Hepatocyte (in vitro differentiated cells): Measurements from ENCODE around the gene EXOSC6.

ENCODE experiments used
- EZH2 ChIP-seq: fragments of 200-600 bp; sonication (generic); IDR thresholded peaks from 2 replicates; pipeline ENCODE4 v1.6.1; 2016; ENCODE audit warnings: antibody characterized with exemption, mild to moderate bottlenecking, borderline replicate concordance
- EZH2phosphoT487 ChIP-seq: fragments of 200-600 bp; sonication (generic); IDR thresholded peaks from one replicate; pipeline ENCODE4 v1.6.1; 2018; ENCODE audit warnings: antibody characterized with exemption, mild to moderate bottlenecking, low read depth, moderate library complexity; ENCODE audit not compliant: unreplicated experiment, severe bottlenecking
- TF ChIP-seq, protein P1 (sequence below): fragments of 200-600 bp; sonication (generic); IDR thresholded peaks from 2 replicates; pipeline ENCODE4 v1.5.1; 2016; ENCODE audit warnings: antibody characterized with exemption, mild to moderate bottlenecking; ENCODE audit not compliant: poor library complexity

DNA sequence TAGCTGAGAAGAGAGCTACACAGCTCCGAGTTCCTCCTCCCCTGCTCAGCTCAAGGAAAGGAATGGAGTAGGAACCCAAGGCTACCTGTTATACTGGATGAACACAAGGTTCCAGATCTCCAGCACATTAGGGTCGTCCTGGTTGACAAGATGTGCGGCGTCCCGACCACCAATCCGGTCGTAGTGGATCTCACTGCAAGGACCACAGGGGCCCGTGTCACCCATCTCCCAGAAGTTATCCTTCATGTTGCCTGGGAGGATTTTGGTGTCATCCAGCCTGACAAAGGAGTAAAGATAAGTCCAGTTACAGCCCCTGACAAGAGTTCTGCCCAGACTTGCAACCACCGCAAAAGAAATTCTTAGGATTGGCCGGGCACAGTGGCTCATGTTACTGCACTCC, 20.0 kb upstream of the EXOSC6 start:
- no peak for TF ChIP-seq EZH2phosphoT487
- TF ChIP-seq, protein P1, sequence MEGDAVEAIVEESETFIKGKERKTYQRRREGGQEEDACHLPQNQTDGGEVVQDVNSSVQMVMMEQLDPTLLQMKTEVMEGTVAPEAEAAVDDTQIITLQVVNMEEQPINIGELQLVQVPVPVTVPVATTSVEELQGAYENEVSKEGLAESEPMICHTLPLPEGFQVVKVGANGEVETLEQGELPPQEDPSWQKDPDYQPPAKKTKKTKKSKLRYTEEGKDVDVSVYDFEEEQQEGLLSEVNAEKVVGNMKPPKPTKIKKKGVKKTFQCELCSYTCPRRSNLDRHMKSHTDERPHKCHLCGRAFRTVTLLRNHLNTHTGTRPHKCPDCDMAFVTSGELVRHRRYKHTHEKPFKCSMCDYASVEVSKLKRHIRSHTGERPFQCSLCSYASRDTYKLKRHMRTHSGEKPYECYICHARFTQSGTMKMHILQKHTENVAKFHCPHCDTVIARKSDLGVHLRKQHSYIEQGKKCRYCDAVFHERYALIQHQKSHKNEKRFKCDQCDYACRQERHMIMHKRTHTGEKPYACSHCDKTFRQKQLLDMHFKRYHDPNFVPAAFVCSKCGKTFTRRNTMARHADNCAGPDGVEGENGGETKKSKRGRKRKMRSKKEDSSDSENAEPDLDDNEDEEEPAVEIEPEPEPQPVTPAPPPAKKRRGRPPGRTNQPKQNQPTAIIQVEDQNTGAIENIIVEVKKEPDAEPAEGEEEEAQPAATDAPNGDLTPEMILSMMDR: no peak
- no peak for TF ChIP-seq EZH2
